H1 (cell line): ENCODE data around the gene RPAP3. TPM values are rescaled to one million over a fixed set of nuclear protein-coding genes. Genes with fewer than 3 reads are reported as not detected.

ENCODE experiments used
- CTCF ChIA-PET: fragments of 300-600 bp; sonication (Branson Sonifier 250); formaldehyde crosslinking; loops from one replicate; lab custom pipeline; 2021; ENCODE audit not compliant: partially characterized antibody; lab: Charles Lee
- POLR2A ChIA-PET: fragments of 300-600 bp; sonication (Branson Sonifier 250); formaldehyde crosslinking; loops from one replicate; lab custom pipeline; 2021; ENCODE audit warnings: inconsistent platforms; ENCODE audit not compliant: partially characterized antibody; lab: Charles Lee
- DNase-seq, 2 experiments: peaks; one replicate each; pipeline versions ENCODE4 v3.0.0 to v3.0.0-alpha.2; 2010 to 2022; ENCODE audit warnings: low spot score in 2 of 2, low read depth in 1 of 2, mixed read lengths in 1 of 2
- FAIRE-seq: peaks from 2 replicates; lab custom pipeline; 2011; peaks lifted over from hg19 to GRCh38; lab: Jason Lieb, UNC
- H2AFZ ChIP-seq: 2 replicates; pipeline ENCODE4 v1.8.1; 2012; ENCODE audit warnings: low read length, inconsistent platforms
- H2AK5ac ChIP-seq: 2 replicates; pipeline ENCODE4 v1.6.1; 2013; ENCODE audit warnings: low read depth, low read length
- H2BK120ac ChIP-seq: replicated peaks from 2 replicates; pipeline ENCODE3; 2013; ENCODE audit warnings: low read depth, low read length, inconsistent platforms
- H2BK12ac ChIP-seq: 2 replicates; pipeline ENCODE4 v1.6.1; 2013; ENCODE audit warnings: low read depth, low read length
- H2BK15ac ChIP-seq: 2 replicates; pipeline ENCODE4 v1.6.1; 2013; ENCODE audit warnings: low read length
- H2BK20ac ChIP-seq: 2 replicates; pipeline ENCODE4 v1.6.1; 2013; ENCODE audit warnings: low read length
- H2BK5ac ChIP-seq: 2 replicates; pipeline ENCODE4 v1.6.1; 2013; ENCODE audit warnings: low read depth, low read length
- H3K14ac ChIP-seq: 2 replicates; pipeline ENCODE4 v1.6.1; 2013; ENCODE audit warnings: inconsistent platforms; ENCODE audit not compliant: insufficient read length
- H3K18ac ChIP-seq: 2 replicates; pipeline ENCODE4 v1.6.1; 2013; ENCODE audit warnings: low read length; ENCODE audit errors: extremely low read depth
- H3K23ac ChIP-seq: 2 replicates; pipeline ENCODE4 v1.6.1; 2013; ENCODE audit warnings: inconsistent platforms; ENCODE audit not compliant: insufficient read length
- H3K23me2 ChIP-seq: 2 replicates; pipeline ENCODE4 v1.6.1; 2013; ENCODE audit warnings: low read depth, low read length
- H3K27ac ChIP-seq: 2 replicates; pipeline ENCODE4 v1.6.1; 2011; ENCODE audit warnings: low read depth, low read length, inconsistent platforms
- H3K27me3 ChIP-seq, 4 experiments: replicated peaks in 1 of 4; 1 replicate in 1 of 4; 2 replicates in 3 of 4; pipeline versions ENCODE4 v1.6.1 to v1.8.1; 2011 to 2013; ENCODE audit warnings: low read length in 3 of 4, mild to moderate bottlenecking in 3 of 4, inconsistent platforms in 2 of 4, mixed read lengths in 2 of 4, moderate library complexity in 1 of 4; ENCODE audit not compliant: control insufficient read depth in 3 of 4, insufficient read depth in 3 of 4; ENCODE audit errors: extremely low read depth in 1 of 4
- H3K36me3 ChIP-seq, 4 experiments: 2 replicates each; pipeline versions ENCODE4 v1.6.1 to v1.8.1; 2011 to 2013; ENCODE audit warnings: mild to moderate bottlenecking in 4 of 4, low read length in 3 of 4, moderate library complexity in 2 of 4, control low read depth in 1 of 4, inconsistent platforms in 1 of 4; ENCODE audit not compliant: insufficient read depth in 4 of 4, control insufficient read depth in 2 of 4
- H3K4ac ChIP-seq: replicated peaks from 2 replicates; pipeline ENCODE3; 2013; ENCODE audit warnings: low read length, low read depth, mixed read lengths, inconsistent platforms; ENCODE audit not compliant: insufficient read length
- H3K4me1 ChIP-seq, 4 experiments: replicated peaks in 1 of 4; 1 replicate in 1 of 4; 2 replicates in 3 of 4; pipeline versions ENCODE4 v1.6.1 to v1.8.1; 2011 to 2013; ENCODE audit warnings: low read length in 3 of 4, inconsistent platforms in 2 of 4, mixed read lengths in 1 of 4; ENCODE audit not compliant: insufficient read depth in 4 of 4, control insufficient read depth in 3 of 4
- H3K4me2 ChIP-seq, 2 experiments: 2 replicates each; pipeline versions ENCODE4 v1.6.1 to v1.8.1; 2011 to 2013; ENCODE audit warnings: low read depth in 2 of 2, low read length in 2 of 2, control low read depth in 1 of 2, inconsistent platforms in 1 of 2, mild to moderate bottlenecking in 1 of 2; ENCODE audit not compliant: insufficient read depth in 1 of 2
- H3K4me3 ChIP-seq, 4 experiments: fragments of 200-600, 300-600 bp in 1 of 4; sonication (generic), shearing (Covaris generic), sonication (Bioruptor Twin) in 1 of 4; 2 replicates each; pipeline versions ENCODE4 v1.5.1 to v1.8.1; 2011 to 2016; ENCODE audit warnings: low read length in 4 of 4, low read depth in 3 of 4, control low read depth in 2 of 4, inconsistent platforms in 2 of 4, mild to moderate bottlenecking in 2 of 4, mixed read lengths in 1 of 4, moderate library complexity in 1 of 4; ENCODE audit not compliant: insufficient read depth in 2 of 4; ENCODE audit errors: extremely low read depth in 1 of 4
- H3K56ac ChIP-seq: replicated peaks from 2 replicates; pipeline ENCODE3; 2013; ENCODE audit warnings: low read depth, mild to moderate bottlenecking, mixed read lengths, low read length, inconsistent platforms; ENCODE audit not compliant: insufficient read length
- H3K79me1 ChIP-seq: 2 replicates; pipeline ENCODE4 v1.6.1; 2013; ENCODE audit warnings: low read depth, low read length, control low read depth
- H3K79me2 ChIP-seq, 2 experiments: 2 replicates each; pipeline versions ENCODE4 v1.6.1 to v1.8.1; 2012 to 2013; ENCODE audit warnings: low read length in 2 of 2, mild to moderate bottlenecking in 2 of 2, inconsistent platforms in 1 of 2; ENCODE audit not compliant: insufficient read depth in 2 of 2, control insufficient read depth in 1 of 2
- H3K9ac ChIP-seq, 4 experiments: replicated peaks in 1 of 4; 1 replicate in 1 of 4; 2 replicates in 3 of 4; pipeline versions ENCODE4 v1.6.1 to v1.8.1; 2011 to 2013; ENCODE audit warnings: low read depth in 3 of 4, low read length in 3 of 4, control low read depth in 2 of 4, mild to moderate bottlenecking in 2 of 4, moderate library complexity in 2 of 4, inconsistent platforms in 1 of 4; ENCODE audit errors: extremely low read depth in 1 of 4
- H3K9me3 ChIP-seq, 2 experiments: 2 replicates each; pipeline versions ENCODE4 v1.6.1 to v1.8.1; 2012 to 2013; ENCODE audit warnings: mild to moderate bottlenecking in 2 of 2, moderate library complexity in 2 of 2, control low read depth in 1 of 2, inconsistent platforms in 1 of 2, low read depth in 1 of 2, low read length in 1 of 2, mixed read lengths in 1 of 2; ENCODE audit not compliant: insufficient read depth in 2 of 2
- H4K20me1 ChIP-seq, 2 experiments: replicated peaks in 1 of 2; 2 replicates each; pipeline versions ENCODE3 to v1.8.1; 2011 to 2013; ENCODE audit warnings: inconsistent platforms in 2 of 2, low read length in 2 of 2, mild to moderate bottlenecking in 1 of 2; ENCODE audit not compliant: insufficient read depth in 2 of 2, control insufficient read depth in 1 of 2
- H4K5ac ChIP-seq: 2 replicates; pipeline ENCODE4 v1.6.1; 2013; ENCODE audit warnings: low read length, low read depth, mixed read lengths, inconsistent platforms; ENCODE audit not compliant: insufficient read length
- H4K8ac ChIP-seq: 2 replicates; pipeline ENCODE4 v1.8.0; 2013; ENCODE audit warnings: mild to moderate bottlenecking, moderate library complexity, low read length, inconsistent platforms; ENCODE audit not compliant: insufficient read depth; ENCODE audit errors: extremely low read depth
- H4K91ac ChIP-seq: replicated peaks from 2 replicates; pipeline ENCODE3; 2013; ENCODE audit warnings: low read length, mixed read lengths, inconsistent platforms; ENCODE audit not compliant: insufficient read length
- JUND ChIP-seq: IDR thresholded peaks from 2 replicates; pipeline ENCODE4 v1.6.1; 2011; ENCODE audit warnings: mild to moderate bottlenecking, improper control_type of control experiment, low read length
- NRF1 ChIP-seq: IDR thresholded peaks from 2 replicates; pipeline ENCODE4 v1.6.1; 2011; ENCODE audit warnings: mild to moderate bottlenecking, low read depth, low read length, improper control_type of control experiment
- WGBS, 2 experiments: shearing (Covaris generic) in 1 of 2; methylation state at CpG; one replicate each; pipeline versions ENCODE4 v1.1.6 to v1.1.7; 2013 to 2015; ENCODE audit warnings: low lambda C conversion rate in 2 of 2, mixed read lengths in 2 of 2, inconsistent platforms in 1 of 2, low coverage in 1 of 2, missing lambda C conversion rate in 1 of 2; ENCODE audit not compliant: insufficient replicate concordance in 2 of 2, insufficient coverage in 1 of 2, insufficient read length in 1 of 2; ENCODE audit errors: extremely low coverage in 1 of 2, missing lambda C conversion rate in 1 of 2; 5-methylcytosine and 5-hydroxymethylcytosine counted together
- polyA plus RNA-seq, 7 experiments: library from polyadenylated mRNA; depleted of rRNA in 3 of 7; stranded (reverse) in 5 of 7; unstranded in 2 of 7; fragments of >200 nt in 5 of 7; fragments of 200-250 nt in 2 of 7; gene quantifications; 1 replicate in 5 of 7; 2 replicates in 1 of 7; 4 replicates in 1 of 7; pipeline versions ENCODE4 v1.2.1 to v1.2.3, GENCODE V29; 2011 to 2013; ENCODE audit warnings: missing spikeins in 2 of 7, mixed read lengths in 2 of 7
- total RNA-seq: library from RNA; stranded (reverse); fragmentation: NEBNext Ultra II Directional; extraction: Animal tissue kit (Norgen Biotek cat#: 25700); gene quantifications from 2 replicates; pipeline ENCODE4 v1.2.1, GENCODE V29; 2021

Gene RPAP3
- total and polyA plus RNA-seq, 2 of the 8 experiments (the other 6 are each of a cell fraction or from before 2014, with no cell fraction given), result 6.4 to 60.5 TPM

DNA sequence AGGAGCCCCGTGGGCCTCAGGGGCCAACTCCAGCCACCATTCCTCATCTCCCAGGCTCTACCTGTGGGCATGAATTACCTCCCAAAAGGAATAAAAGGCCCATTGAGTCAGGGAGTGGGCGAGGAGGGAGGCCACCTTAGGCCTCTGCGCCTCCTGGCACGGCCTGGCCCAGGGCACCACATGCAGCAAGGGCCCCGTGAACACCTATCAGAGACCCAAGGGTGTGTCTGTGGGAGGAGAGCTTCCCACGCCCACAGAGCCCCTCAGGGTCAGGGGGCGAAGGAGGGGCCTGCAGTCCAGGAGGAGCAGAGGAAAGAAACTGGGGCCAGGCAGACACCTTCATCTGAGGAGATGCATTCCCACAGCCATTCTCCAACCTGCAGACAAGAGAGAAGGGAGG is 40.7 kb upstream of the RPAP3 start:
- Histone ChIP-seq H4K20me1 (no peaks in the 10 kb centered on the region), H2BK15ac (no peak overlapping the region), H4K91ac (no peak overlapping the region), H3K9ac (no peak overlapping the region), H3K27ac (no peak overlapping the region), H3K56ac (no peak overlapping the region), H2AFZ (no peak overlapping the region), H3K4me1 (peaks cover 0 to 8% (median 2%) of the 10 kb centered on the region in 4 experiments; a peak in 3 of 7 replicates), H2BK20ac (no peak overlapping the region), H3K14ac (no peak overlapping the region), H4K8ac (peak overlapping the region; percentile 25; the same call in 1 of the 2 replicates), H3K36me3 (no peaks in the 10 kb centered on the region), H3K9me3 (no peaks in the 10 kb centered on the region), H2BK12ac (no peak overlapping the region), H3K79me2 (no peaks in the 10 kb centered on the region), H3K4ac (no peak overlapping the region), H3K79me1 (no peaks in the 10 kb centered on the region), H3K18ac (no peak overlapping the region), H3K23me2 (no peaks in the 10 kb centered on the region; the same call in 1 of the 2 replicates), H3K4me3 (no peak overlapping the region), H2BK120ac (no peak overlapping the region), H2BK5ac (no peak overlapping the region), H3K4me2 (no peak overlapping the region), H2AK5ac (no peak overlapping the region), H4K5ac (no peak overlapping the region), H3K27me3 (no peaks in the 10 kb centered on the region), H3K23ac (no peak overlapping the region)
- whole genome bisulfite sequencing, 2 experiments, result 82% methylated on average over 6 of the region's 7 CpGs; no CpG with 5 or more reads in 1 of the 2 experiments
- DNase-seq, result no peak
- no peak for FAIRE-seq
- POLR2A ChIA-PET, result interaction anchor here (1.6 to 7.4 kb wide), 3 partner anchors 11 to 35 kb away, joined by 4 to 62 read pairs (median 10); partner anchors contain the start of gene RAPGEF3
- CTCF ChIA-PET, result interaction anchor here (0.8 to 64.6 kb wide), 7 partner anchors 5 to 92 kb away, joined by 3 to 2442 read pairs (median 7); partner anchors contain the start of genes ENDOU, RAPGEF3 and SLC48A1
- TF ChIP-seq NRF1, result no peak
- no peak for TF ChIP-seq JUND
